GM19395 (cell line): ENCODE measurements around the gene NIT1.

Source experiments
- ATAC-seq: cut with Tn5 transposase; IDR thresholded peaks from one replicate; pipeline ENCODE4 v1.9.1; 2021; ENCODE audit warnings: mild to moderate bottlenecking, moderate library complexity; ENCODE audit not compliant: unreplicated experiment

The NIT1 gene

GRCh38 chr1:161145832-161146231, 27.9 kb downstream of the NIT1 start:
- no peak for ATAC-seq

GRCh38 chr1:161153176-161153575, 35.3 kb downstream of the NIT1 start:
- ATAC-seq, result peak; percentile 11

- ATAC-seq, result peak; percentile 88
These were observed 35.9 kb downstream of the NIT1 start, which contains the start of gene UFC1 for GRCh38 chr1:161153682-161154337. Gene UFC1, plus strand, starts transcription at chr1:161153978. Its CDS starts 20 bp downstream, at chr1:161153998.

- ATAC-seq, result no peak
These were observed 40.0 kb downstream of the NIT1 start for GRCh38 chr1:161157867-161158266.

- ATAC-seq, result no peak
These were observed 40.6 kb downstream of the NIT1 start for GRCh38 chr1:161158316-161159010.

- peak; percentile 76 for ATAC-seq
These were observed 41.4 kb downstream of the NIT1 start, which contains the start of gene USP21 for GRCh38 chr1:161159087-161159912. Gene USP21, plus strand, starts transcription at chr1:161159500. Its CDS starts 1,141 bp downstream, at chr1:161160641.

- ATAC-seq, result no peak
These were observed 42.0 kb downstream of the NIT1 start for GRCh38 chr1:161159913-161160243.

GRCh38 chr1:161160671-161161145, 42.8 kb downstream of the NIT1 start:
- no peak for ATAC-seq

GRCh38 chr1:161161652-161162051, 43.7 kb downstream of the NIT1 start:
- no peak for ATAC-seq

GRCh38 chr1:161162052-161162451, 44.1 kb downstream of the NIT1 start:
- no peak for ATAC-seq

- ATAC-seq, result no peak
These were observed 44.9 kb downstream of the NIT1 start for GRCh38 chr1:161162806-161163205.

- ATAC-seq, result no peak
These were observed 45.9 kb downstream of the NIT1 start for GRCh38 chr1:161163793-161164192.

GRCh38 chr1:161164901-161165610, 47.2 kb downstream of the NIT1 start:
- ATAC-seq, result no peak

- ATAC-seq, result peak; percentile 91
These were observed 48.1 kb downstream of the NIT1 start, which contains the start of gene PPOX for GRCh38 chr1:161165742-161166668. Gene PPOX, plus strand, starts transcription at chr1:161166426. Its CDS starts 422 bp downstream, at chr1:161166848.

- peak; percentile 9 for ATAC-seq
These were observed 49.0 kb downstream of the NIT1 start for GRCh38 chr1:161166669-161167548.

- no peak for ATAC-seq
These were observed 51.0 kb downstream of the NIT1 start for GRCh38 chr1:161168906-161169305.
